RWPE1 (cell line): ENCODE measurements around the gene KCNQ1.

Experiments used
- CTCF ChIA-PET: fragments of 350-600 bp; sonication (Branson Sonifier 250); formaldehyde crosslinking; extraction: SDS; loops from one replicate; lab custom pipeline; 2021; lab: Yijun Ruan, JAX
- POLR2A ChIA-PET: fragments of 400-600 bp; formaldehyde crosslinking; extraction: SDS; loops from one replicate; lab custom pipeline; 2020; ENCODE audit warnings: antibody characterized with exemption; ENCODE audit not compliant: low non-redundant PET; lab: Yijun Ruan, JAX
- DNase-seq: peaks from one replicate; pipeline ENCODE4 v3.0.0; 2012; ENCODE audit warnings: low spot score
- H3K27ac ChIP-seq: fragments of 450-650 bp; 2 replicates; pipeline ENCODE4 v1.5.1; 2017
- CTCF ChIP-seq: fragments of 450-650 bp; conservative IDR thresholded peaks from 2 replicates; pipeline ENCODE4 v1.5.1; 2017; ENCODE audit warnings: low read depth, mild to moderate bottlenecking

Gene KCNQ1

DNA sequence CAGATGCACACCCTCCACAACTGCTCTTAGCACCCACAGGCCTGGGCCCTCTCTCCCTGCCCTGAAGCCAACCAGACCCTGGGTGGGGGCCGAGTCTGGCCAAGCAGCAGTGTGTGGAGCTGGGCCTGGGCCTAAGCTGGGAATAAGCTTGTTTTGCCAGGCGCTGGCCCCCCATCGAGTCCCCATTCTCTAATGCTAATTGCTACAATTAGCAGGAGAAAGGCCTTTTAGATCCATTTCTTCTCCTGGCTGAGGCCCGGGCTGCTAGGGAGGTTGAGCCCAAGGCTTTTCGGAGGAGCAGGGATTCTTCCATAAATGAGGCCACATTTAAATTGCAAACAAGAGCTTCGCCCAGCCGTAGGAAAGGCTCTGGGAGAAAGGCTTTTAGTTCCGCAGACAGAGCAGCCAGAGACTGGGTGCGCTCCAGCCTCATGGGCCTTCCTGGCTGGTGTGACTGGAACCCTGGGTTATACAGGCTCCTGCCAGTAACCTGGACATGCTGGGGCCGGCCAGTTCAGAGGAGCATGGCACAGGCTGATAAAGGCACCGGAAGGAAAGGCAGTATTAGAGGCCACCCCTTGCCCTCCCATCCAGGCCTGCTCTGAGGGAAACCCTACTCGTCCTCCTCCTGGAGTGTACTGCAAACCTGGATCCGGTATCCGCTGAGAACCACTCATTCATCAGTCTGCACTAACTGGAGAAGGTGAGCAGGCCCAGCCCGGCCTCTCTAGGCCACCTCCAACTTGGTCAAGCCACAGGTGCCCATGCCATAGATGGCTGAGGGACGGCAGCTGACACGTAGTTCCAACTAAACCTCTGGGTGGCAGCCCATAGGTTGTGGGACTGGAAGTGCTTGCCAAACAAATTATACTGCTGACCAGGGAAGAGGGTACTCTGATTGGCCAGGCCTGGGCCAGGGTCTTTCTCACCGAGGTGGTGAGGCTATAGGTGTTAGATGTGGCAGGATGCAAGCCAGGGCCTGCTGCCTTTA lies 248.8 kb downstream of the KCNQ1 start:
- CTCF ChIA-PET = interaction anchor here (1.2 to 1.4 kb wide), 2 partner anchors 194 kb away, joined by 5 to 6 read pairs; no protein-coding TSS in a partner anchor
- DNase-seq = no peak
- POLR2A ChIA-PET = no interaction called here
- no peak overlapping the region for H3K27ac ChIP-seq
- no peak for TF ChIP-seq CTCF

DNA sequence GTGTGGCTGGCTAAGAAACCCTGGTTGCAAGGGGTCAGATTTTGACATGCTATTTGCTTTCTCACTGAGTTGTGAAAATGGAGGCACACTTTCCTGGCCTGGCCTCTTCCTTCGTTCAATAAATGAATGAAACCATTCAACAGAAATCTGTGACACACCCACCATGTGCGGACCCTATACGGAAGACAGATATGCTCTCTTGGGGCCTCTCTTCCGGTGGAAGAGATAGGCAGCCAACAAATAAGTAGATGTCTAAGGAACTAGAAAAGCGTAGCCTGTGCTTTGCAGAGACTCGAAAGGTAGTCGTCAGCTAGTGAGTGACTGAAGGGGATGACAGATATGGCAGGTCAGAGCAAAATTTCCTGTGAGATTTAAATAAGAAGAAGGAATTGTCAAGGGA lies 249.7 kb downstream of the KCNQ1 start:
- no peak for DNase-seq
- H3K27ac ChIP-seq = no peak overlapping the region
- CTCF ChIA-PET = interaction anchor here (1.2 kb wide), 1 partner anchor 193 kb away, joined by 6 read pairs; no protein-coding TSS in a partner anchor
- no peak for TF ChIP-seq CTCF
- POLR2A ChIA-PET = no interaction called here

DNA sequence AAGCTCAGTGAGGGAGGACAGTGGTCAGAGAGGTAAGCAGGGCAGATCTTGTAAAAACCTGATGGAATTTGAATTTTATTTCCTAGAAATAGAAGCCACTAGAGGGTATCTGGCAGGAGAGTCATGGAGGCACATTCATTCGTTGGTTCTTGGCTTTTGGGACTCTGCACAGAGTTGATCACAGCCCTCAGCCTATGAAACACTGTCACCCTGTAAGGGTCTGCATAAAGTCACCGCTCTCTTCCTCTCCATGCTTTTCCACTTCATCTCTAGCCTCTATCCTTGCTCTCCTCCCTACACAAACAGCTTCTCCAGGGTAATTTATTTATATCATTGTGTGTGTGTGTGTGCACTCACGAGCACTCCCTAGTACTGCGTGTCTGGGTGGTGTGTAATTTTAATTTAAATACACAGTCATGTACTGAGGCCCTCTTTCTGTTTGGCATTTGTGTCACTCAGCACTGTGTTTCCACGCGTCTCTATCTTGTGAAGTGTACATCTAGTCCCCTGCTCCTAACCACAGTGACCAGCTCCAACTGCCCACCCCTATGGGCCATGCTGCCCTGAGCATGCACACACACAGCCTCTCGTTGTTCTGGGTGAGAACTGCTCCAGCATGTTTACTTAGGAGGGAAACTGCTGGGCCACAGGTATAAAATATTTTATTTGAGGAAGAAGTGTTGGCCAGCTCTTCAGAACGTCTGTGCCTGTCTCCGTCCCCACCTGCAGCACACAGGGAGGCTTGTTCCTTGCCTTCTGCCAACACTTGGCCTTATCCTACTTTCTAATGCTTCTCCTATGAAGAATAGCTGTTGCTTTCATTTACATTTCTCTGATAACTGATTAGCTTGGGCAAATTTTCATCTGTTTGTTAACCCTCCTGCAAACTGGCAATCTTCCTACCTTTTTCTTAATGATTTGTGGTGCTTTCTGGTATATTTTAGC lies 250.5 kb downstream of the KCNQ1 start:
- no peak for DNase-seq
- no peak overlapping the region for H3K27ac ChIP-seq
- ChIA-PET POLR2A (no interaction called here), CTCF (no interaction called here)
- TF ChIP-seq CTCF = no peak

DNA sequence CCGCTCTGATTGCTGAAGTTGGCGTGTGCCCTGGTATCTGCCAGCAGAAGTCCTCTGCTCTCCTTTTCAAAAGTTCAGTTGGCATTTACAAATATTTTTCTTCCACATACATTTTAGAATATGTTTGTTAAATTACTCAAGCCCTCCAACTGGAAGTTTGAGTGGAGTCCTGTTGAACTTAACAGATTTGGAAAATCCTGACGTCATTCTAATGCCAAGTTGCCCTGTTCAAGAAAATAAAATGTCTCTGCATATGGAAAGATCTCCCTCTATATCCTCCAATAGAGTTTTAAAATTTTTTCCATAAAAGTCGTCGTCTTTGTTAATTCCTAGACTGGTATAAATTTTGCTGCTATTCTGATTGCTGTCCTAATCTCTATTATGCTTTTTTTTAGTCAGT lies 251.6 kb downstream of the KCNQ1 start:
- ChIA-PET CTCF (no interaction called here), POLR2A (no interaction called here)
- no peak overlapping the region for H3K27ac ChIP-seq
- DNase-seq = no peak
- TF ChIP-seq CTCF = no peak

DNA sequence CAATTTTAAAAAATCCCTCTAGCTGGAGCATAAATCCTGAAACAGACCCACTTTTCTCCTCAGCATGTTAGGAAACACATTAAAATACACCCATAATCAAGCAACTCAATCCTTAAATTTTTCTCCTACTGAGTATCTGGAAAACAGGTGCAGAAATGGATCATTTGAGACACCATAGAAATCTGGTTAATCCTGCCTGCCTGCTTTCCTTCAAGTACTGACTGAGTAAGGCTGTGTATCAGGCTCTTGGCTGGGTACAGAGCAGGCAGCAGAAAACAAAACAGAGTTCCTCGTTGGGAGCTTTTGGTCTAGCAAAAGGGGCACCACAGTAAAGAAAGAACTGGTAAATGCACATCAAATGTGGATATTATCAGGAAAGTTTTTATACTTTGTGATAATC lies 253.1 kb downstream of the KCNQ1 start:
- DNase-seq = no peak
- no peak for TF ChIP-seq CTCF
- H3K27ac ChIP-seq = no peak overlapping the region
- POLR2A ChIA-PET = no interaction called here
- CTCF ChIA-PET = interaction anchor here (0.6 to 0.8 kb wide), 3 partner anchors 160 to 234 kb away, joined by 3 read pairs; no protein-coding TSS in a partner anchor
